ENCODE measurements around the gene MSX2.

MSX2 gene

DNA sequence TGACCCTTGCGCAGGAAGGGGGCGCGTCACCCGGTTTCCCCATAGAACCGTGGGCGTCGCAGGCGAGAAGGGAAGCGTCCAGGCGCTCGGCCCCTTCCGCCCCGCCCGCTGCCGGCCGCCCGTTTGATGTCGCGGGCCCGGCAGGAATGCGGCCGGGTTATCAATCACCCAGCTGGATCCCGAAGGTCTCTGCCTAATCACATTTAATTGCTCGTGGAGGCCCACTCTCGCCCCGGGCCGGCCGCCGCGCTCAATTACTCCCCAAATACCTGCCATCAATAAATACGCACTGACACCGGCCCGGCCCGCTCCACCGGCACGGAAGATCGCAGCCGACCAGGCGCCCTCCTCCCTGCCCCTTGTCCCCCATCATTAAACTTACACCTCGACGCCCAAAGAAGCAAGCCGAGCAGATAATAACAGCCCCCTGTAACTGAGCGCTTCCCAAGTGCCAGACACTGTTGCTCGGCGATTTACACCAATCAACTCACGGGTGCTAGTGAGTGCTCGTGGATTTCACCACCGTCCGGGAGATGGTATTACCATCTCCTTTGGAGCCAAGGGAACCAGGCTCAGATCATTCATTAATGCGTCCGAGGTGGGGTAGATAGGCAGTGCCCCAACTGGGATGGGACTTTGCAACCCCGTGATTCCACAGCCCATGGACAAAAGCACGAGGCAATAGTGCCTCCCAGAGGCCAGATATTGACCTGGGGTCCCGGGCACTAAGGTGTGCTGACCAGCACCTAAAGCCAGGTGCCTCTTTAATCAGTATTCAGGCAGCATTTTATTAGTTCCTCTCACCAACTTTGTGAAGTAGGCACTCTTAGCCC is 11.3 kb downstream of the MSX2 start:
- DNase-seq (ENCODE audit: low read depth) = no peak
- H3K4me3 ChIP-seq (ENCODE audit: low read length) = peak overlapping the region; percentile 57
- TF ChIP-seq, protein P1, sequence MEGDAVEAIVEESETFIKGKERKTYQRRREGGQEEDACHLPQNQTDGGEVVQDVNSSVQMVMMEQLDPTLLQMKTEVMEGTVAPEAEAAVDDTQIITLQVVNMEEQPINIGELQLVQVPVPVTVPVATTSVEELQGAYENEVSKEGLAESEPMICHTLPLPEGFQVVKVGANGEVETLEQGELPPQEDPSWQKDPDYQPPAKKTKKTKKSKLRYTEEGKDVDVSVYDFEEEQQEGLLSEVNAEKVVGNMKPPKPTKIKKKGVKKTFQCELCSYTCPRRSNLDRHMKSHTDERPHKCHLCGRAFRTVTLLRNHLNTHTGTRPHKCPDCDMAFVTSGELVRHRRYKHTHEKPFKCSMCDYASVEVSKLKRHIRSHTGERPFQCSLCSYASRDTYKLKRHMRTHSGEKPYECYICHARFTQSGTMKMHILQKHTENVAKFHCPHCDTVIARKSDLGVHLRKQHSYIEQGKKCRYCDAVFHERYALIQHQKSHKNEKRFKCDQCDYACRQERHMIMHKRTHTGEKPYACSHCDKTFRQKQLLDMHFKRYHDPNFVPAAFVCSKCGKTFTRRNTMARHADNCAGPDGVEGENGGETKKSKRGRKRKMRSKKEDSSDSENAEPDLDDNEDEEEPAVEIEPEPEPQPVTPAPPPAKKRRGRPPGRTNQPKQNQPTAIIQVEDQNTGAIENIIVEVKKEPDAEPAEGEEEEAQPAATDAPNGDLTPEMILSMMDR (conservative IDR thresholded peaks at IDR 0.05; ENCODE audit: low read depth, low read length) = peak; percentile 74

DNA sequence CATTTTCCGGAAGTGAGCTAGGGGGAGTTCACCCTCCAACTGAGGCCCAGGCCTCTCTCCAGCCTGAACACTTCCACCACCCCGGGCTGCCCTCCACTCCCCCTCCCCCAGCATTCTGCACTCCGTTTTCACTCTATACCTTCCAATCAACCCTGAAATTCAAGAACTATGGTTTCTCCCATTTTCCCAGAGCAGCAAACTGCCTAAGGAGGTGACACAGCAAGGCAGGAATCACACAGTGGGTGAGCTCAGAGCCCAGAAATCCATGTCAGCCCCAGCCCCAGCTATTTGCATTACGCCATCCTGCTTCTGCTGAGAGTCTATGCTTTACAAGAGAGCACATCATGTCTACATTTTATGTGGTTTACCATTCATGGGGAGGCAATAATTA is 11.9 kb downstream of the MSX2 start:
- no peak overlapping the region for H3K4me3 ChIP-seq (ENCODE audit: low read length)
- TF ChIP-seq, protein P1 (conservative IDR thresholded peaks at IDR 0.05; ENCODE audit: low read depth, low read length) = no peak
- DNase-seq (ENCODE audit: low read depth) = no peak

DNA sequence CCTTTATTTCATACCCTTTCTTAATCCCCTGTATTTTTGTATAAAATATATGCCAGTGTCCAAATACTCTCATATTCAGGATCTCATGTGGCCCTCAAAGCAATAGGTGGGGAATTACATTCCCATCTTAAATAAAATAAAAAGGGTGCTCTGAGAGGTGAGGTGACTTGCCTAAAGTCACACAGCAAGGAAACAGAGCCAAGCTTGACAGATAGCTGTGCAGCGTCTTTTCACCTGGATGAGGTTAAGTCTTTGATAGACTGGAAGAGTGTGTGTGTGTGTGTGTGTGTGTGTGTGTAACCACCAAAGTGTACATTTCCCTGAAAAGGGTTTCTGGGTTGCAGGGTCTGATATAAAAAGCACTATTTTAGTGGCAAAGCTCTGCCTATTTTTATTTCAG is 12.4 kb downstream of the MSX2 start:
- H3K4me3 ChIP-seq (ENCODE audit: low read length) = no peak overlapping the region
- no peak for DNase-seq (ENCODE audit: low read depth)
- TF ChIP-seq, protein P1 (conservative IDR thresholded peaks at IDR 0.05; ENCODE audit: low read depth, low read length) = no peak

DNA sequence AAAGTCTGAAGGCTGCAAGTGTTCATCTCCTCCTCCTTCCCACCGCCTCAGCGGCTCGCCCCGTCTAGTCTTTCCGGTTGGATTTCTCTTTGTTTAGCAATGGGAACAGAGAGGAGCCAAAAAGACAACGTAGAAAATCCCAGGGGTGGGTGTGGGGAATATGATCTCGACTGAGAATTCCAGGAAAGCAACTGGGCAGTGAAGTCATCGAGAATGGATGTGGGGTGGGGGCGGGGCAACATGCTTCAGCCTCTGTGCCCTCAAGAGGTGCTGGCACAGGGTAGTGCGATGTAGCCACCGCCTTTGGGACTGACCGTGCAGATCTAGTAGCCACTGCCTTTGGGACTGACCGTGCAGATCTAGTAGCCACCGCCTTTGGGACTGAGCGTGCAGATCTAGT is 12.9 kb downstream of the MSX2 start:
- TF ChIP-seq, protein P1 (conservative IDR thresholded peaks at IDR 0.05; ENCODE audit: low read depth, low read length) = no peak
- no peak overlapping the region for H3K4me3 ChIP-seq (ENCODE audit: low read length)
- no peak for DNase-seq (ENCODE audit: low read depth)

DNA sequence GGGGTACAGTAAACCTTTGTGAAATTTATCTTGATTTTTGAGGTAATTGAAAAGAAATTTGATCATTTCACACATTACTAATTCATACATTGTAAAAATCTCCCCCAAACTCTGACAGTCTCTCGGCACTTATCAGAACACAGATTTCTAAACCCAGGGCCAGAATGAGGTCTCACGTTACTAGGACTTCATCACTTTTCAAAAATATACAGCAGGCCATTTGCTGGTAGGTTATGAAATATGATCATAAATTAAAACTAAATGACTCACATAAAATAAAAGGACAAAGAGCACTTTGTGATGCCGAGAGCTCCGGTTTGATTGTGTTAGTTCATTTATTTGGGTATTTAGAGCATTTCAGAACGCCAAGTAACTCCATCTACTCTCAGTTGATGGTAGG is 17.0 kb downstream of the MSX2 start:
- DNase-seq (ENCODE audit: low read depth) = no peak
- TF ChIP-seq, protein P1 (conservative IDR thresholded peaks at IDR 0.05; ENCODE audit: low read depth, low read length) = no peak
- H3K4me3 ChIP-seq (ENCODE audit: low read length) = no peak overlapping the region

DNA sequence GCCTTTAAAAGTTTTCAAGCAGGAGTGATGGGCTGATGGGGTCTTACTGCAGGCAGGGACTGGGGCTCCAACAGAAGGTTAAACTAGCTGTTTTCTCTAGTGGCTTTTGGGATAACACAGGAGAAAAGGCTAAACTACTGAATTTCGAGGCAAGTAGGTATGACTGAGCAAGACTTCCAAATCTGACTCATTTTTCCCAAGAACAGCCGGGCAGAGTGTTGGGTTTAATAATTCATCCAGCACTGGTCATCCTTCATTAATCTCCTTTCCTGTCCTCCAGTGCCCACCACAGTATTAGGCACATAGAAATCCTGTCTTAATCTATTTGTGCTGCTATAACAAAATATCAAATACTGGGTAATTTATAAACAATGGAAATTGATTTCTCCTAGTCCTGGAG is 20.5 kb downstream of the MSX2 start:
- no peak for DNase-seq (ENCODE audit: low read depth)
- H3K4me3 ChIP-seq (ENCODE audit: low read length) = no peak overlapping the region

More for the DNA sequence above, 20.5 kb downstream of the MSX2 start:
- TF ChIP-seq, protein P1 (conservative IDR thresholded peaks at IDR 0.05; ENCODE audit: low read depth, low read length) = no peak
